PC-9 (cell line): ENCODE data around the gene PGAP3.

ENCODE experiments used
- CTCF ChIP-seq: fragments of 200-600 bp; sonication (generic); conservative IDR thresholded peaks from 2 replicates; pipeline ENCODE4 v1.6.1; 2017; ENCODE audit warnings: mixed run types, antibody characterized with exemption, mild to moderate bottlenecking, moderate library complexity
- EZH2 ChIP-seq: fragments of 200-600 bp; sonication (generic); IDR thresholded peaks from 2 replicates; pipeline ENCODE4 v1.8.0; 2017; ENCODE audit warnings: antibody characterized with exemption, low read depth

DNA sequence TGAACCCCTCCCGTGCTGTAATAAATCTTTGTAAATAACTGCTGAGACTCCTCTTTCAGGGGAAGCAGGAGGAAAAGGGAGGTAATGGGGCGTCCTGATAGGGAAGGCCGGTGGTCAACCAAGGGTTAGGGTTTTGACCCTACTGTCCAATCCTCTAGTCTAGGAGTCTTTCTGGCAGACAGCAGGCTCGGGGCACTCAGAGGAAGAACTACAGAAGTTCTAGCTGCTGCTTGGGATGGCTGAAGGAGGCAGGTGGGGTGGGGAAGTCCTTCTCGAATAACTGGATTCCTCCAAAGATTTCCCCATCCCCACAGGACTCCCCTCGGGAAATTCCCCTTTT is 51.3 kb downstream of the PGAP3 start:
- TF ChIP-seq CTCF (no peak), EZH2 (no peak)
